Pancreas (tissue), 10 donors: Measurements from ENCODE around the gene MGAT4B. TPM values are rescaled to one million over a fixed set of nuclear protein-coding genes. Genes with fewer than 3 reads are reported as not detected.
"Not testable (repeated sequence)": the region's sequence is repeated elsewhere in the genome, so short reads cannot be mapped to it uniquely, and the experiment has no call there.

ENCODE experiments used
- ATAC-seq, 4 donors: fragments of 200-7000 bp; cut with Tn5 transposase; one replicate each; pipeline versions ENCODE4 v1.8.0 to v1.9.1; 2020; ENCODE audit warnings: mild to moderate bottlenecking in 4 of 4, moderate library complexity in 4 of 4
- DNase-seq, 6 donors: peaks; one replicate each; pipeline ENCODE4 v3.0.0-alpha.2; 2020
- FAIRE-seq: peaks from 2 replicates; lab custom pipeline; 2012; peaks lifted over from hg19 to GRCh38; lab: Jason Lieb, UNC
- H3K27ac ChIP-seq, 4 donors: fragments of 200-600 bp; sonication (generic); 1 replicate in 3 of 4; 2 replicates in 1 of 4; pipeline versions ENCODE4 v1.5.0 to v1.8.0; 2020
- H3K27me3 ChIP-seq, 4 donors: fragments of 200-600 bp; one replicate each; pipeline ENCODE4 v1.8.0; 2021
- H3K36me3 ChIP-seq, 3 donors: fragments of 200-600 bp; sonication (generic) in 1 of 3; one replicate each; pipeline versions ENCODE4 v1.5.0 to v1.8.0; 2020 to 2021
- H3K4me1 ChIP-seq, 3 donors: fragments of 200-600 bp; one replicate each; pipeline ENCODE4 v1.8.0; 2021
- H3K4me3 ChIP-seq, 4 donors: fragments of 200-600 bp; sonication (generic) in 2 of 4; one replicate each; pipeline versions ENCODE4 v1.5.0 to v1.8.0; 2020 to 2021
- H3K9me3 ChIP-seq, 4 donors: fragments of 200-600 bp; one replicate each; pipeline ENCODE4 v1.8.0; 2021
- CTCF ChIP-seq, 4 donors: fragments of 200-600 bp; sonication (generic) in 3 of 4; IDR thresholded peaks; one replicate each; pipeline versions ENCODE4 v1.5.0 to v1.8.0; 2021; ENCODE audit warnings: antibody characterized with exemption in 4 of 4
- WGBS, 2 donors: extraction: QIAGEN DNeasy Blood & Tissue Kit; methylation state at CpG; one replicate each; pipeline ENCODE4 v1.1.7; 2013; 5-methylcytosine and 5-hydroxymethylcytosine counted together
- intact Hi-C, 3 donors: fragments of 100-400 bp; cut with DNase I; formaldehyde crosslinking; loops; one replicate each; pipeline versions ENCODE4 v1.11.1 to v1.14.2; 2022
- polyA plus RNA-seq, 2 donors: library from polyadenylated mRNA; stranded (reverse); fragments of 200-250 nt; gene quantifications; one replicate each; pipeline ENCODE4 v1.2.3, GENCODE V29; 2013
- total RNA-seq, 6 donors: library from RNA; stranded (reverse); fragmentation: NEBNext Ultra II Directional in 4 of 6; extraction: Animal tissue kit (Norgen Biotek cat#: 25700) in 4 of 6; gene quantifications; one replicate each; pipeline versions ENCODE4 v1.2.1 to v1.2.4, GENCODE V29; 2021 to 2023
- donor health status: healthy with polysubstance abuse.
- donor health status: DM: no; HTN: no; CAD: no; lungs with moderate emphysema.
- donor health status: DM: no; HTN: no; CAD: no.
- donor health status: control.
- donor health status: control.
- donor health status: Bipolar disorder and iron deficiency.
- donor health status: DM: yes; HTN: yes; CAD: no.
- donor health status: DM: no; HTN: no; CAD: no.
- donor health status: DM: no; HTN: no; CAD: no.
- donor health status: DM: yes; HTN: yes; CAD: no.

The MGAT4B gene
- total and polyA plus RNA-seq, 8 donors, result 33.7 to 97.5 (median 52.7) TPM

- Histone ChIP-seq H3K27me3 (no peaks in the 10 kb centered on the region), H3K4me3 (no peak overlapping the region), H3K4me1 (peaks cover 4 to 23% (median 20%) of the 10 kb centered on the region in 3 donors), H3K36me3 (peaks cover 16 to 60% (median 37%) of the 10 kb centered on the region in 3 donors), H3K27ac (peak overlapping the region in 2 of 4 donors; percentile 4 to 47), H3K9me3 (no peaks in the 10 kb centered on the region)
- intact Hi-C loops, result no loop called here
- FAIRE-seq (no peak), ATAC-seq (peak in 3 of 4 donors; percentile 8 to 56 (median 35)), DNase-seq (peak in 2 of 6 donors; percentile 20 to 59)
- 91 to 94% methylated on average over 19 of the region's 19 CpGs for WGBS, 2 donors
- TF ChIP-seq CTCF (IDR thresholded peaks at IDR 0.05), result no peak
Measured at GRCh38 chr5:179836225-179837019, 29.8 kb upstream of the MGAT4B start.

GRCh38 chr5:179834871-179835270 is 28.2 kb upstream of the MGAT4B start:
- intact Hi-C loops, ATAC-seq, H3K27me3 ChIP-seq, H3K27ac ChIP-seq, H3K9me3 ChIP-seq, FAIRE-seq, H3K4me3 ChIP-seq: not testable (repeated sequence)
- Histone ChIP-seq H3K4me1 (peaks cover 3 to 19% (median 17%) of the 10 kb centered on the region in 3 donors), H3K36me3 (peaks cover 22 to 76% (median 42%) of the 10 kb centered on the region in 3 donors)
- DNase-seq, result peak in 1 of 6 donors; percentile 55
- WGBS, 2 donors, result 94 to 95% methylated on average over 18 to 24 of the region's 28 CpGs

- DNase-seq (peak in 1 of 6 donors; percentile 28), ATAC-seq (no peak), FAIRE-seq (no peak)
- no peak overlapping the region for H3K4me3 ChIP-seq
- whole genome bisulfite sequencing, 2 donors, result 80 to 82% methylated on average over 8 of the region's 8 CpGs
- no peak for TF ChIP-seq CTCF (IDR thresholded peaks at IDR 0.05)
- H3K36me3 ChIP-seq, result peaks cover 22 to 83% (median 43%) of the 10 kb centered on the region in 3 donors
- intact Hi-C loops, result no loop called here
- peaks cover 0 to 19% (median 10%) of the 10 kb centered on the region in 3 donors for H3K4me1 ChIP-seq
- no peaks in the 10 kb centered on the region for H3K27me3 ChIP-seq
- H3K9me3 ChIP-seq, result no peaks in the 10 kb centered on the region
- no peak overlapping the region for H3K27ac ChIP-seq
Measured at GRCh38 chr5:179834120-179834519, 27.5 kb upstream of the MGAT4B start.

GRCh38 chr5:179833709-179834070 is 27.0 kb upstream of the MGAT4B start:
- ATAC-seq (no peak), FAIRE-seq (no peak), DNase-seq (no peak)
- Histone ChIP-seq H3K27ac (no peak overlapping the region), H3K27me3 (no peaks in the 10 kb centered on the region), H3K4me3 (no peak overlapping the region), H3K36me3 (peaks cover 24 to 87% (median 46%) of the 10 kb centered on the region in 3 donors), H3K9me3 (no peaks in the 10 kb centered on the region), H3K4me1 (peaks cover 0 to 18% (median 5%) of the 10 kb centered on the region in 3 donors)
- intact Hi-C loops, result no loop called here
- TF ChIP-seq CTCF (IDR thresholded peaks at IDR 0.05), result no peak
- 97% methylated on average over 3 of the region's 3 CpGs for WGBS, 2 donors

GRCh38 chr5:179833056-179833708 is 26.5 kb upstream of the MGAT4B start:
- Histone ChIP-seq H3K27ac (no peak overlapping the region), H3K27me3 (no peaks in the 10 kb centered on the region), H3K36me3 (peaks cover 24 to 87% (median 46%) of the 10 kb centered on the region in 3 donors), H3K9me3 (no peaks in the 10 kb centered on the region), H3K4me3 (no peak overlapping the region), H3K4me1 (peaks cover 0 to 15% (median under 1%) of the 10 kb centered on the region in 3 donors)
- no peak for TF ChIP-seq CTCF (IDR thresholded peaks at IDR 0.05)
- no peak for ATAC-seq
- WGBS, 2 donors, result 91 to 93% methylated on average over 21 to 23 of the region's 23 CpGs
- DNase-seq, result peak in 2 of 6 donors; percentile 12 to 63
- no peak for FAIRE-seq
- intact Hi-C loops, result no loop called here
